ENCODE measurements around the gene NRL. TPM values are rescaled to one million over a fixed set of nuclear protein-coding genes. Genes with fewer than 3 reads are reported as not detected.
A peak's percentile ranks its signal among the peaks of the same experiment; 100 is the strongest.

NRL gene
- total RNA-seq, 2 donors from 2014 or later: 0.88 to 2.7 TPM

GRCh38 chr14:24095271-24096068 is 19.3 kb downstream of the NRL start:
- peaks cover 8% of the 10 kb centered on the region for H3K4me1 ChIP-seq
- H3K27ac ChIP-seq: peak overlapping the region; percentile 99
- H3K27me3 ChIP-seq: no peaks in the 10 kb centered on the region
- intact Hi-C loops (cut with DNase I): no loop called here
- DNase-seq: peak; percentile 96
- H3K9ac ChIP-seq (ENCODE audit: low read depth in 2 of 2, low read length in 2 of 2): peak overlapping the region; percentile 98 to 100
- no peak for TF ChIP-seq CTCF (IDR thresholded peaks at IDR 0.05)
- peak overlapping the region; percentile 97 for H3K4me3 ChIP-seq
- peaks cover 10% of the 10 kb centered on the region for H3K36me3 ChIP-seq
- no peaks in the 10 kb centered on the region for H3K9me3 ChIP-seq

DNA sequence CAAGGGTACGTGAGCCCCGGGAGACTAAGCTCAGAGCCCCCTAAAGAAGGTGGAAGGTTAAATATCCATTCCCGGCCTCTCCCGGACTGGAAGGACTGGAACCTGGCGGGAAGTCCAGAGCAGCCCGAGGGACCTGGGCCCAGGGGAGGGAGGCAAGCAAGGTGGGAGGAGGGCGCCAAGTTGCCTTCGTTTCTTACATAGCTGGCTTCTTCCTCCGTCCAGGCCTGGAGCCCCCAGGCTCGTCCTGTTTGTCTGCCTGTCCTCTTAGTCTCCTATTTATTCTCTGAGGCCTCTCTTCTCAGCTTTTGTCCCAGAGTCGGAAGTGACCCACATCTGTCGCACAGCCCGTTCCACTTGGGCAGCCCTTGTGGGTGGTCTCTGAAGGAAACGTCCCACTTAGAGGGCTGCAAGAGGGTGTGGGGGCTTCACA is 19.9 kb downstream of the NRL start:
- intact Hi-C loops (cut with DNase I): no loop called here
- TF ChIP-seq CTCF (IDR thresholded peaks at IDR 0.05): no peak
- Histone ChIP-seq H3K36me3 (peaks cover 10% of the 10 kb centered on the region), H3K4me3 (peak overlapping the region; percentile 97), H3K9me3 (no peaks in the 10 kb centered on the region), H3K27ac (peak overlapping the region; percentile 99), H3K9ac (ENCODE audit: low read depth in 2 of 2, low read length in 2 of 2) (peak overlapping the region; percentile 98 to 100), H3K4me1 (peaks cover 8% of the 10 kb centered on the region), H3K27me3 (no peaks in the 10 kb centered on the region)
- no peak for DNase-seq

DNA sequence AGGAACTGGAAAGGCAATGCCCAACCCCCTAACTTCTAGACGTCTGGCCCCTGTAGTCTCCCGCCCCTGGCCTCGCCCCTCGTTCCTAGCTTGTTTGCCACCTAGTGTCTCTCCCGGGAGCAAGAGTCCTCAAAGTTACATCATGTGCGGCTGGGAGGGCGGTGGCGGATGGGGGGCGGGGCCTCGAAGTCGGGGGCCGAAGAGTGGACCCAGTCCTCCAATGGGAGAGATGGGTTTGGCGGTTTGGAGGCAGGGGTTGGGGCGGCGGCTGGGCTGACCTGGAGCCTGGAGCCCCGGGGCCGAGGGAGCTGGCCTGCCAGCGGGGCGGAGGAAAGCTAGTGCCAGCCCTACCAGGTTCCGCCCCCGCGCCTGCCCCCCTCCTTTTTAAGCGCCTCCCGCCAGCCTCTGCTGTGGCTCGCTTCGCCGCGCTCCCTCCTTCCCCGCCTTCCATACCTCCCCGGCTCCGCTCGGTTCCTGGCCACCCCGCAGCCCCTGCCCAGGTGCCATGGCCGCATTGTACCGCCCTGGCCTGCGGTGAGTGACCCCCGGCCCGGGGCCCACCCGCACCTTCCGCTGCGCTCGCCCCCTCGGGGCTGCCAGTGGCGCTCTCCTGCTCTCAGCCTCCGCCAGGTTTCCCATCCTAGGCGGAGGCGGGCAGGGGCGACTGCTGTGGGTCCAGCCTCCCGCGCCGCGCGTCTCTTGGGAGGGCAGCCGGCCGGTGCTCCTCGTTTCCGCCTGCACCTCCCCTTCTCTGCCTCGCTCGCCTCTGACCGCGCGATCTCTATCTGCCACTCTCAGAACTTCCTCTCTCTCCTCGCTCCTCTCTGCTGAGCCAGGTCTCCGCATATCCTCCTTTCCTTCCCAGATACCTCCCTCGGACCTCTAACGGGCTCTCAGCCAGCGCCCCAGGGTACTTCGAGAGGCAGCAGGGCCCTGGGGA is 20.6 kb downstream of the NRL start, which contains the start of gene PCK2:
Gene PCK2, plus strand, starts transcription at position 411 of the 940 bp plus-strand sequence. Its CDS starts 95 bp downstream, at position 506.
- peaks cover 10% of the 10 kb centered on the region for H3K36me3 ChIP-seq
- H3K4me3 ChIP-seq: peak within 1 kb of the TSS; percentile 97
- H3K27ac ChIP-seq: peak within 1 kb of the TSS; percentile 99
- peak; percentile 96 for DNase-seq
- no peaks in the 10 kb centered on the region for H3K9me3 ChIP-seq
- peaks cover 8% of the 10 kb centered on the region for H3K4me1 ChIP-seq
- no peaks in the 10 kb centered on the region for H3K27me3 ChIP-seq
- intact Hi-C loops (cut with DNase I): no loop called here
- no peak for TF ChIP-seq CTCF (IDR thresholded peaks at IDR 0.05)
- H3K9ac ChIP-seq (ENCODE audit: low read depth in 2 of 2, low read length in 2 of 2): peak within 1 kb of the TSS; percentile 98 to 100

- peak overlapping the region; percentile 98 to 100 for H3K9ac ChIP-seq (ENCODE audit: low read depth in 2 of 2, low read length in 2 of 2)
- intact Hi-C loops (cut with DNase I): no loop called here
- H3K36me3 ChIP-seq: peaks cover 4% of the 10 kb centered on the region
- H3K9me3 ChIP-seq: no peaks in the 10 kb centered on the region
- no peak for TF ChIP-seq CTCF (IDR thresholded peaks at IDR 0.05)
- no peaks in the 10 kb centered on the region for H3K27me3 ChIP-seq
- H3K27ac ChIP-seq: peak overlapping the region; percentile 99
- DNase-seq: peak; percentile 27
- H3K4me3 ChIP-seq: peak overlapping the region; percentile 97
- peaks cover 8% of the 10 kb centered on the region for H3K4me1 ChIP-seq
Measured at GRCh38 chr14:24093207-24093900, 21.4 kb downstream of the NRL start.

All from colonic mucosa (tissue), 4 donors.